Endodermal cell (in vitro differentiated cells): ENCODE measurements around the gene PRR5. TPM values are rescaled to one million over a fixed set of nuclear protein-coding genes. Genes with fewer than 3 reads are reported as not detected.

ENCODE experiments used
- DNase-seq: peaks from one replicate; pipeline ENCODE4 v3.0.0-alpha.2; 2017
- H3K27ac ChIP-seq: 2 replicates; pipeline ENCODE4 v1.5.1; 2013; ENCODE audit warnings: mild to moderate bottlenecking, low read depth, low read length, moderate library complexity
- H3K27me3 ChIP-seq: 2 replicates; pipeline ENCODE4 v1.6.1; 2013; ENCODE audit warnings: mild to moderate bottlenecking, low read length, moderate library complexity; ENCODE audit not compliant: insufficient read depth, control insufficient read depth, poor library complexity, severe bottlenecking
- H3K36me3 ChIP-seq: 2 replicates; pipeline ENCODE4 v1.7.0; 2013; ENCODE audit warnings: mild to moderate bottlenecking, low read length, moderate library complexity; ENCODE audit not compliant: control insufficient read depth, insufficient read depth
- H3K4me1 ChIP-seq: one replicate; pipeline ENCODE4 v1.7.0; 2013; ENCODE audit warnings: low read length; ENCODE audit not compliant: control insufficient read depth, insufficient read depth
- H3K4me3 ChIP-seq: 2 replicates; pipeline ENCODE4 v1.5.1; 2013; ENCODE audit warnings: mild to moderate bottlenecking, low read length, moderate library complexity
- H3K9ac ChIP-seq: 2 replicates; pipeline ENCODE4 v1.6.1; 2013; ENCODE audit warnings: mild to moderate bottlenecking, low read length, moderate library complexity; ENCODE audit not compliant: poor library complexity, severe bottlenecking; ENCODE audit errors: extremely low read depth
- H3K9me3 ChIP-seq: 2 replicates; pipeline ENCODE4 v1.6.1; 2013; ENCODE audit warnings: mild to moderate bottlenecking, low read length, moderate library complexity; ENCODE audit not compliant: control insufficient read depth
- H3K27ac Mint-ChIP-seq: 2 replicates; pipeline ENCODE4 v1.8.0; 2020; ENCODE audit warnings: mixed read lengths
- H3K27me3 Mint-ChIP-seq: 2 replicates; pipeline ENCODE4 v1.8.0; 2021; ENCODE audit warnings: mild to moderate bottlenecking, mixed read lengths; ENCODE audit not compliant: insufficient read depth
- H3K36me3 Mint-ChIP-seq: 2 replicates; pipeline ENCODE4 v1.8.0; 2020; ENCODE audit warnings: low read depth, mixed read lengths
- H3K4me1 Mint-ChIP-seq: 2 replicates; pipeline ENCODE4 v1.8.0; 2020; ENCODE audit warnings: mixed read lengths
- H3K4me3 Mint-ChIP-seq: 2 replicates; pipeline ENCODE4 v1.8.0; 2020; ENCODE audit warnings: mild to moderate bottlenecking, moderate library complexity, mixed read lengths
- H3K9me3 Mint-ChIP-seq: 2 replicates; pipeline ENCODE4 v1.8.0; 2020; ENCODE audit warnings: mild to moderate bottlenecking, mixed read lengths
- WGBS, 2 experiments: methylation state at CpG; one replicate each; pipeline versions ENCODE4 v1.1.5 to v1.1.7; 2013; ENCODE audit warnings: missing lambda C conversion rate in 2 of 2, mixed read lengths in 1 of 2; ENCODE audit not compliant: insufficient coverage in 1 of 2, insufficient read length in 1 of 2; 5-methylcytosine and 5-hydroxymethylcytosine counted together
- total RNA-seq, 2 donors: library from RNA; stranded (reverse); fragmentation: NEBNext Ultra II Directional in 1 of 2; extraction: Animal tissue kit (Norgen Biotek cat#: 25700) in 1 of 2; gene quantifications; 2 replicates in 1 of 2; 3 replicates in 1 of 2; pipeline ENCODE4 v1.2.1, GENCODE V29; 2021
- TF ChIP-seq, protein P1 (sequence below): fragments of 200-600 bp; sonication (generic); conservative IDR thresholded peaks from 2 replicates; pipeline ENCODE4 v1.5.0; 2021; ENCODE audit warnings: antibody characterized with exemption, mild to moderate bottlenecking

PRR5 gene
- total RNA-seq, 2 donors from 2014 or later: 32.0 to 37.2 TPM

GRCh38 chr22:44712962-44713361, 11.0 kb downstream of the PRR5 start:
- Histone ChIP-seq H3K4me3 (no peak overlapping the region), H3K9me3 (no peaks in the 10 kb centered on the region), H3K27ac (no peak overlapping the region), H3K4me1 (no peaks in the 10 kb centered on the region), H3K27me3 (no peaks in the 10 kb centered on the region), H3K9ac (no peak overlapping the region), H3K36me3 (peaks cover 6% of the 10 kb centered on the region)
- Mint-ChIP-seq H3K9me3 (no peaks in the 10 kb centered on the region), H3K4me3 (no peak overlapping the region), H3K4me1 (peaks cover 6% of the 10 kb centered on the region), H3K27ac (no peak overlapping the region), H3K36me3 (peaks cover 8% of the 10 kb centered on the region), H3K27me3 (no peaks in the 10 kb centered on the region)
- TF ChIP-seq, protein P1, sequence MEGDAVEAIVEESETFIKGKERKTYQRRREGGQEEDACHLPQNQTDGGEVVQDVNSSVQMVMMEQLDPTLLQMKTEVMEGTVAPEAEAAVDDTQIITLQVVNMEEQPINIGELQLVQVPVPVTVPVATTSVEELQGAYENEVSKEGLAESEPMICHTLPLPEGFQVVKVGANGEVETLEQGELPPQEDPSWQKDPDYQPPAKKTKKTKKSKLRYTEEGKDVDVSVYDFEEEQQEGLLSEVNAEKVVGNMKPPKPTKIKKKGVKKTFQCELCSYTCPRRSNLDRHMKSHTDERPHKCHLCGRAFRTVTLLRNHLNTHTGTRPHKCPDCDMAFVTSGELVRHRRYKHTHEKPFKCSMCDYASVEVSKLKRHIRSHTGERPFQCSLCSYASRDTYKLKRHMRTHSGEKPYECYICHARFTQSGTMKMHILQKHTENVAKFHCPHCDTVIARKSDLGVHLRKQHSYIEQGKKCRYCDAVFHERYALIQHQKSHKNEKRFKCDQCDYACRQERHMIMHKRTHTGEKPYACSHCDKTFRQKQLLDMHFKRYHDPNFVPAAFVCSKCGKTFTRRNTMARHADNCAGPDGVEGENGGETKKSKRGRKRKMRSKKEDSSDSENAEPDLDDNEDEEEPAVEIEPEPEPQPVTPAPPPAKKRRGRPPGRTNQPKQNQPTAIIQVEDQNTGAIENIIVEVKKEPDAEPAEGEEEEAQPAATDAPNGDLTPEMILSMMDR: no peak
- WGBS, 2 experiments: 94 to 97% methylated on average over 5 to 8 of the region's 8 CpGs
- DNase-seq: no peak

DNA sequence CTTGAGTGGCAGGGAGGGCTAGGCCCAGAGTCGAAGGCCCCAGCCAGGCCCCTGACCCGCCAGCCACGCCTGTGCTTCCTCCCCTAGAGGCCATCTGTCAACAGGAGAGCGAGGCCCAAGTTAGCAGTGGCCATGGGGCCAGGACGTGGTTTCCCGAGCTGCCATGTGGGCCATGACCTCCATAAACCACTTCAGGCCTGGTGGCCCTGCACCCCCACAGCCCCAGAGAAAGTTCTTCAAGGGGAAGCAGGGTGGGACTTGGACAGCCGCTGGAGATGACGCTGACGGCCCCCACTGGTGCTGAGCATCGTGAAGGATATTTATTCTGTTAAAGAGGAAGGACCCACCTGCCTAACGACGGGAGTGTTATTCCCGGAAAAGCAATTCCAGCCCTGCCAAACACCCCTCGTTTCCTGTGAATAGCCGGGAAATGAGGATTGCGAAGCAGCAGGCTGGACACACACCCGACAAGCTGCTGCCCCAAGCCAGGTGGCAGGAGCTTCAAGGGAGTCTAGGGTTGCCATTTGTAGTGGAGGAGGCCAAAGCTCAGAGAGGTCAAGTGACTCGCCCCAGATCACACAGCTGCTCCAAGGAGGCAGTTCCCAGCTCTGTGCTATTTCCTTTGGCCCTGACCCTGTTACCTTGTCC, 12.8 kb downstream of the PRR5 start:
- no peak overlapping the region for H3K9ac ChIP-seq
- no peak overlapping the region for H3K4me3 ChIP-seq
- Mint-ChIP-seq H3K27me3 (no peaks in the 10 kb centered on the region), H3K4me3 (no peak overlapping the region), H3K9me3 (no peaks in the 10 kb centered on the region), H3K36me3 (peaks cover 15% of the 10 kb centered on the region), H3K27ac (no peak overlapping the region), H3K4me1 (peaks cover 6% of the 10 kb centered on the region)
- no peaks in the 10 kb centered on the region for H3K9me3 ChIP-seq
- WGBS, 2 experiments: 91 to 96% methylated on average over 13 to 18 of the region's 18 CpGs
- TF ChIP-seq, protein P1: no peak
- no peak for DNase-seq
- H3K4me1 ChIP-seq: no peaks in the 10 kb centered on the region
- no peak overlapping the region for H3K27ac ChIP-seq
- H3K27me3 ChIP-seq: no peaks in the 10 kb centered on the region
- peaks cover 6% of the 10 kb centered on the region for H3K36me3 ChIP-seq

DNA sequence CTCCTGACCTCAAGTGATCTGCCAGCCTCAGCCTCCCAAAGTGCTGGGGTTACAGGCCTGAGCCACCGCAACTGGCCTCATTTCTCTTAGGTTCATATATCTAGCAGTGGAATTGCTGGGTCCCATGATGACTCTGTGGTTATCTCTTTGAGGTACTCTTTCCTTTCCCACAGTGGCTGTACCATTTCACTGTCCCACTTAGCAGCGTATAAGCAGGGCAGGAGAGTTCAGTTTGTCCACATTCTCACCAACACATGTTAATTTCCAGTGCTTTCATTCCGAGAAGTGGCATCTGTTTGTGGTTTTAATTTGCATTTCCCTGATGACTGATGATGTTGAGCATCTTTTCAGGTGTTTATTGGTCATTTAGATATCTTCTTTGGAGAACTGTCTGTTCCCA, 16.4 kb downstream of the PRR5 start:
- 96% methylated on average over 3 of the region's 3 CpGs; no CpG with 5 or more reads in 1 of the 2 experiments for WGBS, 2 experiments
- Histone ChIP-seq H3K27ac (no peak overlapping the region), H3K9ac (no peak overlapping the region), H3K36me3 (peaks cover 6% of the 10 kb centered on the region), H3K9me3 (no peaks in the 10 kb centered on the region), H3K27me3 (no peaks in the 10 kb centered on the region), H3K4me3 (no peak overlapping the region), H3K4me1 (no peaks in the 10 kb centered on the region)
- Mint-ChIP-seq H3K4me1 (no peaks in the 10 kb centered on the region), H3K36me3 (peaks cover 25% of the 10 kb centered on the region), H3K27me3 (no peaks in the 10 kb centered on the region), H3K4me3 (no peak overlapping the region), H3K27ac (no peak overlapping the region), H3K9me3 (no peaks in the 10 kb centered on the region)
- no peak for DNase-seq
- TF ChIP-seq, protein P1: no peak
